Adrenal gland (tissue), 5 donors: ENCODE results near the gene ELAVL2.

Experiments used
- CTCF ChIP-seq, 6 experiments: fragments of 450-650 bp in 4 of 6; fragments of 200-600 bp in 2 of 6; sonication (generic) in 1 of 6; IDR thresholded peaks; 1 replicate in 5 of 6; 2 replicates in 1 of 6; pipeline versions ENCODE4 v1.5.1 to v1.8.0; 2016 to 2021; ENCODE audit warnings: antibody characterized with exemption in 6 of 6, mild to moderate bottlenecking in 2 of 6, moderate library complexity in 1 of 6
- POLR2A ChIP-seq, 2 donors: fragments of 450-650 bp; IDR thresholded peaks; one replicate each; pipeline ENCODE4 v1.6.1; 2017; ENCODE audit warnings: antibody characterized with exemption in 2 of 2, mild to moderate bottlenecking in 2 of 2, moderate library complexity in 1 of 2
- donor health status: DM: no; HTN: no; CAD: no.

- TF ChIP-seq CTCF (IDR thresholded peaks at IDR 0.05) = no peak
- no peak for TF ChIP-seq POLR2A (IDR thresholded peaks at IDR 0.05)
Observed at GRCh38 chr9:23772385-23772783, 53.7 kb downstream of the ELAVL2 start.
